GM18520 (cell line): ENCODE measurements around the gene PSMD12.
"Not testable (repeated sequence)": the region's sequence is repeated elsewhere in the genome, so short reads cannot be mapped to it uniquely, and the experiment has no call there.

Experiments used
- ATAC-seq: cut with Tn5 transposase; IDR thresholded peaks from one replicate; pipeline ENCODE4 v1.9.1; 2021; ENCODE audit not compliant: unreplicated experiment

PSMD12 gene

DNA sequence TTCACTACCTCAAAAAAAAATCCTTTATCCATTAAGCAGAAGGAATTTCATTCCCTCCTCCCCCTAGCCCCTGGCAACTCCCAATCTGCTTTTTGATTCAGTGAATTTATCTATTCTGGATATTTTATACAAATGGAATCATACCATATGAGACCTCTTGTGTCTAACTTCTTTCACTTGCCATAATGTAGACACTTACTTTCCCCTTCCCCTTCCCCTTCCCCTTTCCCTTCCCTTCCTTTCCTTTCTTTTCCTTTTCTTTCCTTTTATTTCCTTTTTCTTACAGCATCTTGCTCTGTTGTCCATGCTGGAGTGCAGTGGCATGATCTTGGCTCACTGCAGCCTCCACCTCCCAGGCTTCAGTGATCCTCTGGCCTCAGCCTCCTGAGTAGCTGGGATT, 50.5 kb downstream of the PSMD12 start:
- no peak for ATAC-seq

DNA sequence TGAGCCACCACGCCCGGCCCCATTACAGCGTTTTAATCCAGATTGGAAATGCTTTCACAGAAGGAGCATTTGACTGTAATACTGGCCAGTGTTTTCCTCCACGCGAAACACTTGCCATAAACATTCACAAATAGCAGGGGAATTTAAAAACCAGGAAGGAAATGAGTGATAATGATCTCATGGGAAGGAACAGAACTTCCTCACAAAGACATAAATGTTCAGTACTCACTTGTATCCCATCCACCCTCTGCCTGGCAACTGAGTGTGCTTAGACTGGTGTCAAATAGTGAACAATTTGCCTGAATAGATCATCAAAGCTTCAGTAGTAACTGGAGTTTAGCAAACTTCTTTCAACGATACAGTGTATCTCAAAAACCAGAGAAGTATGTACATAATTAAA, 54.1 kb downstream of the PSMD12 start:
- ATAC-seq = no peak

DNA sequence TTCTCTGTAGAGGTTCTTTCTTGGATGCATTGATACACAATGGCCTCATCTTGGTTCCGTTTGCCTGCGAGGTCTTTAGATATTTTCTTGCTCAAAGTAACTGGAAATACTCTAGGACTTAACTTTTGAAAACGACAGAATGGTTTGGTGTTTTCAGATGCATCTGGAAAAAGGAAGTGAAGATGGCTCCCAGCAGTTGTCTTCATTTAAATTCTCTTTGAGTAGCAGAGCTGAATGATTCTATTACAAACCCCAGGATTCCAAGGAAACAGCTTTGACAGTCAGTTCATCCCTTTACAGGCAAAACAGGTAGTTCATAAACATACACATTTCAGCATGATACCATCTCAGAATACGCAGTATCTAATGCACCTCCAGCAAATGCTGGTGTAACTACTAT, 54.8 kb downstream of the PSMD12 start:
- no peak for ATAC-seq

DNA sequence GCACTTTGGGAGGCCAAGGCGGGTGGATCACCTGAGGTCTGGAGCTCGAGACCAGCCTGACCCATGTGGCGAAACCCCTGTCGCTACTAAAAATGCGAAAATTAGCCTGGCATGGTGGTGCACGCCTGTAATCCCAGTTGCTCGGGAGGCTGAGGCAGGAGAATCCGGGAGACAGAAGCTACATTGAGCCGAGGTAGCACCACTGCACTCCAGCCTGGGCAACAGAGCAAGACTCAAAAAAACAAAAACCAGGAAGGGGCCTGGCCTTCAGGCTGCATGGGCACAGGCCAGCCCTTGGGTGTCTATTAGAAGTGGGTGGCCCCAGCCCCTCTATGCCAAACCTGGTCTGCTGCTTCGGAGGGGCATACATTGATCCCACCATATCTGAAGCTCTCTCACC, 56.0 kb downstream of the PSMD12 start:
- ATAC-seq = no peak

DNA sequence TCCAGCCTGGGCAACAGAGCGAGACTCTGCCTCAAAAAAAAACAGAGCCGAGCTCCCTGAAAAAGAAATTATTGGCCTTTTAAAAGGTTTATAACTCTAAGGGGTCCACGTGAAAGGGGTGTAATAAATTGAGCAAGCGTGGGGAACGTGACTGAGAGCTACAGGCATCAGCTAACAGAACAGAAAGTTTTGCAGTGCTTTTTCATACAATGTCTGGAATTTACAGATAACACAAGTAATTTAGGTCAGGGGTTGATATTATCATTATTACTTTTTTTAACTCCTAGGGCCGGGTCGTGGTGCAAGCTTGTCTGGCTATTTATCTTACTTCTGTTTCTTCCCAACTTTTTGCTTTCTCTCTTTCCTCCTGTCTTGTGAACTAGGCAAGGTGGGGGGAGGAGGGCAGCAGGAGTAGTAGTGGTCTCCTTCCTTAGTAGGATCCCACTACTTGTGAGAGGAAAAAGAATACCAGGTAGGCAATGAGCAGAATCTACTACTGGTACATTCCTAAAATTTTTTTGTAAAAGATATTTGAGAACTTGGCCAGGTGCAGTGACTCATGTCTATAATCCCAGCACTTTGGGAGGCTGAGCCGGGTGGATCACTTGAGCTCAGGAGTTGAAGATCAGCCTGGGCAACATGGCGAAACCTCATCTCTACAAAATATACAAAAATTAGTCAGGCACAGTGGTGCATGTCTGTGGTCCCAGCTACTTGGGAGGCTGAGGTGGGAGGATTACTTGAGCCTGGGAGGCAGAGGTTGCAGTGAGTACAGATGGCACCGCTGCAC, 60.7 kb downstream of the PSMD12 start:
- not testable (repeated sequence) for ATAC-seq

DNA sequence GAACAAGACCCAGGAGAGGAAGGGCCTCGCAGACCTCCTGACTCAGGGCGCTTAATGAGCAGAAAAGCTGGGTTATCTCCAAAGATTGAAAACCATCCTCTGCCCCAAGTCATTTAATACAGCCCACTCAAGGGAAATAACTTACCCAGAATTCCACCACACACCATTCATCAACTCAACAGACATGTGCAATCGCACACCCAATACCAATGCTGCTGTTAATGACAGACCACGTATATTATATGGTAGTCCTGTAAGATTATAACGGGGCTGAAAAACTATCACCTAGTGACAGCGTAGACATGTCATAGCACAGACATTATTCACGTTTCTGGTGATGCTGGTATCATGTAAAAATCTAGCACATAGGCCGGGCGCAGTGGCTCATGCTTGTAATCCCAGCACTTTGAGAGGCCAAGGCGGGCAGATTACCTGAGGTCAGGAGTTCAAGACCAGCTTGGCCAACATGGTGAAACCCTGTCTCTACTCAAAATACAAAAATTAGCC, 68.9 kb downstream of the PSMD12 start:
- no peak for ATAC-seq

DNA sequence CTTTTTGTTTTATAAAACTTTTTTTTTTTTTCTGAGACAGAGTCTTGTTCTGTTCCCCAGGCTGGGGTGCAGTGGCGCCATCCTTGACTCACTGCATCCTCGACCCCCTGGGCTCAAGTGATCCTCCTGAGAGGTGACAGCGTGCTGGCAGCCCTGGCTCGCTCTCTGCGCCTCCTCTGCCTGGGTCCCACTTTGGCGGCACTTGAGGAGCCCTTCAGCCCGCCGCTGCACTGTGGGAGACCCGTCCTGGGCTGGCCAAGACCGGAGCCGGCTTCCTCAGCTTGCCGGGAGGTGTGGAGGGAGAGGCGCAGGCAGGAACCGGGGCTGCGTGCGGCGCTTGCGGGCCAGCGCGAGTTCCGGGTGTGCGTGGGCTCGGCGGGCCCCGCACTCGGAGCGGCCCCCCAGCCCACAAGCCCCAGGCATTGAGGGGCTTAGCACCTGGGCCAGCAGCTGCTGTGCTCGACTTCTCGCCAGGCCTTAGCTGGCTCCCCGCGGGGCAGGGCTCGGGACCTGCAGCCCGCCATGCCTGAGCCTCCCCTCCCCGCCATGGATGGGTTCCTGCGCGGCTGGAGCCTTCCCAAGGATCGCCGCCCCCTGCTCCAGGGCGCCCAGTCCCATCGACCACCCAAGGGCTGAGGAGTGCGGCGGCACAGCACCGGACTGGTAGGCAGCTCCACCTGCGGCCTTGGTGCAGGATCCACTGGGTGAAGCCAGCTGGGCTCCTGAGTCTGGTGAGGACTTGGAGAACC, 71.8 kb downstream of the PSMD12 start:
- ATAC-seq = no peak

DNA sequence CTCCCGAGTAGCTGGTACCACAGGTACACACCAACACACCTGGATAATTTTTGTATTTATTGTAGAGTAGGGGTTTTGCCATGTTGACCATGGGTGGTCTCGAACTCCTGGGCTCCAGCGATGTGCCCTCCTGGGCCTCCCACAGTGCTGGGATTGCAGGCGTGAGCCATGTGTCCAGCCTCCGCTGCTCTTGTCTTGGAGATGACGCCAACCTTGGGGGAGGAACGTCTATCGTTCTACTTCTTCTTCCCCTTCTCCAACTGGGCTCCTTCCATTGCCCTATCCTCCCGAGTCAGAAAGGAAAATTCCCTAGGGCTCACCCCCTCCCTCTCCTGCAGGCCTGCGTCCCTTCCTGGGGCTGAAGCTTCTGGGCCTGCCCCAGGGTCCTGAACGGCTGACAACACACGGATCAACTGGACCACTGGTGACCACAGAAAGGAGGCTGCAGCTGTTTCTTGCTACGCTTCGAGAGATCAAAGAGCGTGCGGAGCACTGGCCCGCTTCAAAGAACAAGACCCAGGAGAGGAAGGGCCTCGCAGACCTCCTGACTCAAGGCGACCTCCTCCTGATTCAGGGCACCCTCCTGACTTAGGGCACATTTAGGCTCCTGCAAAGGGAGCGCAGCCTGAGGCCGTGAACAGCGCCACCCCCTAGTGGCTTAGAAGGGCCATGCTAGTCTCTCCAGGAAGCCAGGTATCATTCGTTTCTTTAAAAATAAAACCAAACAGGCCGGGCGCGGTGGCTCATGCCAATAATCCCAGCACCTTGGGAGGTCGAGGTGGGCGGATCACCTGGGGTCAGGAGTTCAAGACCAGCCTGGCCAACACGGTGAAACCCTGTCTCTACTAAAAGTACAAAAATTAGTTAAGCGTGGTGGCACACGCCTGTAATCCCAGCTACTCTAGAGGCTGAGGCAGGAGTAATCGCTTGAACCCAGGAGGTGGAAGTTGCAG, 72.8 kb downstream of the PSMD12 start:
- ATAC-seq = peak; percentile 74

DNA sequence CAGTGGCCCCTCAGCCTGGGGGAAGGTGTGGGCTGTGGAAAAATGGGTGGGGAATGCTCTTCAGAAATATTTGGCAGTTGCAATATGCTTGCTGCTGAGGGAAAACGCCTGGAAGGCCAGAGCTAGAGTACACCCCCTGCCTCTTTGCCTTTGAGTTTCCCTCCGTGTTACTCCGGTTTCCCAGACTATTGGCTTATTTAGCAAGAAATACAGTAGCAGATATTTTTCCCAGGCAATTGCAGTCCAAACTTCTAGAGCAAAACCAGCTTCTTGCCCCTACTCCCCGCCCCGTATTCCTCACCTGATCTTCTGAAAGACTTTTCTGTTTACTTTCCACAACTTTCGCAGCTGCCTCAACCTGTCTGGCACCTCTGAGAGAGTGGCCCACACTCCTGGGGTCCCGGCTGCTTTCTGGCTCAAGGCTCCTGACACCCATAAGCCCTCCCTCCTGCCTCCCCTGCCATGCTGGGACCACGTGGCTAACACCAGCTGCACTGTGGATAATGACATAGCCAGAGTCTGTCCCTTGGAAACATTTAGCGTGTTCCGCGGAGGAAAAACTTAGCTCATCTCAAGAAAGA, 75.6 kb downstream of the PSMD12 start:
- no peak for ATAC-seq

DNA sequence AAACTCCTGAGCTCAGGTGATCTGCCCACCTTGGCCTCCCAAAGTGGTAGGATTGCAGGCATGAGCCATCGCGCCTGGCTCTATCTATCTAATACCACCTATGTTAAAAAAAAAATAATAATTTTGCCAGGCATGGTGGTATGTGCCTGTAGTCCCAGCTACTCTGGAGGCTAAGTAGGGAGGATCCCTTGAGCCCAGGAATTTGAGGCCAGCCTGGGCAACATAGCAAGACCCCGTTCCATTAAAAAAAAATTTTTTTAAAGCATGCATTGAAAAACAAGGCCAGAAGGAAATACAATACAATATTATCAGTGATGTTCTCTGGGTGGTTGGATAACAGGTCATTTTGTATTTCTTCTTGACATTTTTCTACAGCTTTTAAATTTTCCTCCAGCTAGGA, 76.1 kb downstream of the PSMD12 start:
- ATAC-seq = no peak

DNA sequence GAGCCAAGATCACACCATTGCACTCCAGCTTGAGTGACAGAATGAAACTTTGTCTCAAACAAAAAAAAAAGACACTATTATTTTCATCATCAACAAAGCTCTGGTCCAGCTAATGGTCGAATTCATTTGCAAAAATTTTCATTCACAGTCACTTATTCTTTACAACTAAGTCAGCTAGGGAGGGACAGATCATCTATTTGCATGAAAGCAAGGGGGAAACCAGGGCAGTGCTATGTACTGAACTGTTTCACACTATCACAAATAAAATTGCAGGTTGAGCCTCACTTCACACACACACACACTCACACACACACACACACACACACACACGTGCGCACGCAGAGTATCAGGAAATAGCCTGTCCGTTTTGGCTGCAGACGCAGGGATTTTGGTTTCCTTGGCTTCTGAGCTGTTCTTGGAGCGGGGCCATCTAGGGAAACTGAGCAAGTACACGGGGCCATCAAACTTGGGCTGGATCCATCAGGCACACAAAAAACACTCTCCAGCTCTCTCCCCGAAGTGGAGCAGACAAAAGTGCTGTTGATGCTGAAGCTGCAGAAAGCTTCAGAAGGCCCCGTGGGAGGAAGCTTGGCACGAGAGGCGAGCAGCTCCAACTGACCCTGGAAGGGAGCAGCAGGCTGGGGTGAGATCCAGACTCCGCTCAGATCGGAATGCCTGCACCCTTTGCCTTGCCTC, 77.0 kb downstream of the PSMD12 start:
- ATAC-seq = no peak
